Panc1 (cell line): ENCODE measurements around the gene DRD3. TPM values are rescaled to one million over a fixed set of nuclear protein-coding genes. Genes with fewer than 3 reads are reported as not detected.

ENCODE experiments used
- ATAC-seq: fragments of 200-7000 bp; cut with Tn5 transposase; 2 replicates; pipeline ENCODE4 v1.9.1; 2020; ENCODE audit warnings: mild to moderate bottlenecking, moderate library complexity
- BruUV-seq: library from RNA; stranded (reverse); fragments of 400-500 nt; replicated peaks from 2 replicates; lab custom pipeline; 2021; lab: Mats Ljungman, UMichigan
- CTCF ChIA-PET: fragments of 300-600 bp; sonication (Branson Sonifier 250); formaldehyde crosslinking; loops from one replicate; lab custom pipeline; 2022; ENCODE audit warnings: antibody characterized with exemption; lab: Charles Lee
- POLR2A ChIA-PET: fragments of 300-600 bp; sonication (Branson Sonifier 250); formaldehyde crosslinking; loops from one replicate; lab custom pipeline; 2022; ENCODE audit warnings: antibody characterized with exemption; lab: Charles Lee
- DNase-seq: peaks from one replicate; pipeline ENCODE4 v3.0.0-alpha.2; 2010; ENCODE audit warnings: low read depth, low spot score
- H3K27ac ChIP-seq: 2 replicates; pipeline ENCODE4 v1.5.1; 2011; ENCODE audit warnings: mild to moderate bottlenecking, low read length, inconsistent platforms
- H3K27me3 ChIP-seq: fragments of 200-500 bp; sonication (Bioruptor generic); 2 replicates; pipeline ENCODE4 v1.6.0; 2014; ENCODE audit warnings: low read length, inconsistent platforms; ENCODE audit not compliant: control insufficient read depth, insufficient read depth
- H3K36me3 ChIP-seq: fragments of 200-500 bp; sonication (Bioruptor generic); 2 replicates; pipeline ENCODE4 v1.5.1; 2014; ENCODE audit warnings: inconsistent platforms, mild to moderate bottlenecking, low read length, moderate library complexity; ENCODE audit not compliant: control insufficient read depth, insufficient read depth
- H3K4me1 ChIP-seq: 2 replicates; pipeline ENCODE4 v1.5.1; 2011; ENCODE audit warnings: inconsistent platforms, mild to moderate bottlenecking, low read length, moderate library complexity; ENCODE audit not compliant: control insufficient read depth, insufficient read depth
- H3K4me3 ChIP-seq, 2 experiments: 2 replicates each; pipeline ENCODE4 v1.5.1; 2011 to 2012; ENCODE audit warnings: low read depth in 2 of 2, low read length in 2 of 2, mild to moderate bottlenecking in 2 of 2, inconsistent platforms in 1 of 2, moderate library complexity in 1 of 2
- H3K9me3 ChIP-seq: fragments of 200-500 bp; sonication (Bioruptor generic); 2 replicates; pipeline ENCODE4 v1.5.1; 2014; ENCODE audit warnings: low read depth, mild to moderate bottlenecking, inconsistent platforms, low read length, moderate library complexity; ENCODE audit not compliant: control insufficient read depth, insufficient read depth
- POLR2AphosphoS5 ChIP-seq: IDR thresholded peaks from 2 replicates; pipeline ENCODE4 v1.6.1; 2012; ENCODE audit warnings: mild to moderate bottlenecking, low read depth, low read length, moderate library complexity
- SIN3A ChIP-seq: IDR thresholded peaks from 2 replicates; pipeline ENCODE4 v1.6.1; 2012; ENCODE audit warnings: low read depth, mild to moderate bottlenecking, low read length, moderate library complexity, borderline replicate concordance; ENCODE audit not compliant: insufficient read depth
- TCF7L2 ChIP-seq: IDR thresholded peaks from 2 replicates; pipeline ENCODE4 v1.6.1; 2011; ENCODE audit warnings: mild to moderate bottlenecking, low read depth, low read length, inconsistent platforms
- in situ Hi-C: cut with HindIII; loops from 2 replicates; pipeline ENCODE4 v1.10.0; 2016; ENCODE audit warnings: low sequenced_read_pairs, low pct_unique_long_range_greater_than_20kb
- intact Hi-C: fragments of 100-400 bp; cut with micrococcal nuclease; formaldehyde crosslinking; loops from one replicate; pipeline ENCODE4 v1.10.0; 2022; ENCODE audit not compliant: unreplicated experiment
- total RNA-seq: library from RNA; stranded (reverse); gene quantifications from one replicate; pipeline ENCODE4 v1.2.1, GENCODE V29; 2021; ENCODE audit not compliant: unreplicated experiment
- TF ChIP-seq, protein P1 (sequence below): fragments of 450-650 bp; IDR thresholded peaks from 2 replicates; pipeline ENCODE4 v1.5.1; 2017; ENCODE audit warnings: mild to moderate bottlenecking
- TF ChIP-seq, protein P2 (sequence below), 2 experiments: IDR thresholded peaks; 2 replicates each; pipeline ENCODE4 v1.6.1; 2011 to 2012; ENCODE audit warnings: low read depth in 2 of 2, control low read depth in 1 of 2, low read length in 1 of 2, mild to moderate bottlenecking in 1 of 2, moderate library complexity in 1 of 2; ENCODE audit not compliant: insufficient read depth in 1 of 2

DRD3 gene
- total RNA-seq, 1 experiment from 2014 or later, result not detected

- CTCF ChIA-PET, result no interaction called here
- no peaks in the 10 kb centered on the region for H3K4me1 ChIP-seq
- in situ Hi-C loops, result no loop called here
- DNase-seq, result no peak
- POLR2A ChIA-PET, result no interaction called here
- H3K4me3 ChIP-seq, result no peak overlapping the region
- no peak for ATAC-seq
- H3K36me3 ChIP-seq, result no peaks in the 10 kb centered on the region
- TF ChIP-seq, protein P1, sequence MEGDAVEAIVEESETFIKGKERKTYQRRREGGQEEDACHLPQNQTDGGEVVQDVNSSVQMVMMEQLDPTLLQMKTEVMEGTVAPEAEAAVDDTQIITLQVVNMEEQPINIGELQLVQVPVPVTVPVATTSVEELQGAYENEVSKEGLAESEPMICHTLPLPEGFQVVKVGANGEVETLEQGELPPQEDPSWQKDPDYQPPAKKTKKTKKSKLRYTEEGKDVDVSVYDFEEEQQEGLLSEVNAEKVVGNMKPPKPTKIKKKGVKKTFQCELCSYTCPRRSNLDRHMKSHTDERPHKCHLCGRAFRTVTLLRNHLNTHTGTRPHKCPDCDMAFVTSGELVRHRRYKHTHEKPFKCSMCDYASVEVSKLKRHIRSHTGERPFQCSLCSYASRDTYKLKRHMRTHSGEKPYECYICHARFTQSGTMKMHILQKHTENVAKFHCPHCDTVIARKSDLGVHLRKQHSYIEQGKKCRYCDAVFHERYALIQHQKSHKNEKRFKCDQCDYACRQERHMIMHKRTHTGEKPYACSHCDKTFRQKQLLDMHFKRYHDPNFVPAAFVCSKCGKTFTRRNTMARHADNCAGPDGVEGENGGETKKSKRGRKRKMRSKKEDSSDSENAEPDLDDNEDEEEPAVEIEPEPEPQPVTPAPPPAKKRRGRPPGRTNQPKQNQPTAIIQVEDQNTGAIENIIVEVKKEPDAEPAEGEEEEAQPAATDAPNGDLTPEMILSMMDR, result no peak
- no peak for TF ChIP-seq TCF7L2
- TF ChIP-seq, protein P2, sequence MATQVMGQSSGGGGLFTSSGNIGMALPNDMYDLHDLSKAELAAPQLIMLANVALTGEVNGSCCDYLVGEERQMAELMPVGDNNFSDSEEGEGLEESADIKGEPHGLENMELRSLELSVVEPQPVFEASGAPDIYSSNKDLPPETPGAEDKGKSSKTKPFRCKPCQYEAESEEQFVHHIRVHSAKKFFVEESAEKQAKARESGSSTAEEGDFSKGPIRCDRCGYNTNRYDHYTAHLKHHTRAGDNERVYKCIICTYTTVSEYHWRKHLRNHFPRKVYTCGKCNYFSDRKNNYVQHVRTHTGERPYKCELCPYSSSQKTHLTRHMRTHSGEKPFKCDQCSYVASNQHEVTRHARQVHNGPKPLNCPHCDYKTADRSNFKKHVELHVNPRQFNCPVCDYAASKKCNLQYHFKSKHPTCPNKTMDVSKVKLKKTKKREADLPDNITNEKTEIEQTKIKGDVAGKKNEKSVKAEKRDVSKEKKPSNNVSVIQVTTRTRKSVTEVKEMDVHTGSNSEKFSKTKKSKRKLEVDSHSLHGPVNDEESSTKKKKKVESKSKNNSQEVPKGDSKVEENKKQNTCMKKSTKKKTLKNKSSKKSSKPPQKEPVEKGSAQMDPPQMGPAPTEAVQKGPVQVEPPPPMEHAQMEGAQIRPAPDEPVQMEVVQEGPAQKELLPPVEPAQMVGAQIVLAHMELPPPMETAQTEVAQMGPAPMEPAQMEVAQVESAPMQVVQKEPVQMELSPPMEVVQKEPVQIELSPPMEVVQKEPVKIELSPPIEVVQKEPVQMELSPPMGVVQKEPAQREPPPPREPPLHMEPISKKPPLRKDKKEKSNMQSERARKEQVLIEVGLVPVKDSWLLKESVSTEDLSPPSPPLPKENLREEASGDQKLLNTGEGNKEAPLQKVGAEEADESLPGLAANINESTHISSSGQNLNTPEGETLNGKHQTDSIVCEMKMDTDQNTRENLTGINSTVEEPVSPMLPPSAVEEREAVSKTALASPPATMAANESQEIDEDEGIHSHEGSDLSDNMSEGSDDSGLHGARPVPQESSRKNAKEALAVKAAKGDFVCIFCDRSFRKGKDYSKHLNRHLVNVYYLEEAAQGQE (IDR thresholded peaks at IDR 0.05; ENCODE audit: insufficient read depth in 1 of 2, low read depth in 2 of 2, low read length in 1 of 2), result no peak
- H3K9me3 ChIP-seq, result no peaks in the 10 kb centered on the region
- BruUV-seq, result no TSS peak
- intact Hi-C loops, result no loop called here
- peaks cover 5% of the 10 kb centered on the region for H3K27me3 ChIP-seq
- H3K27ac ChIP-seq, result no peak overlapping the region
These were observed 37.5 kb upstream of the DRD3 start for GRCh38 chr3:114216186-114216970.

- no peak for ATAC-seq
- H3K4me3 ChIP-seq, result no peak overlapping the region
These were observed 35.9 kb upstream of the DRD3 start for GRCh38 chr3:114214542-114215341.

More at GRCh38 chr3:114214542-114215341, 35.9 kb upstream of the DRD3 start:
- ChIA-PET POLR2A (no interaction called here), CTCF (no interaction called here)
- no peaks in the 10 kb centered on the region for H3K36me3 ChIP-seq
- H3K27me3 ChIP-seq, result peaks cover 5% of the 10 kb centered on the region
- BruUV-seq, result no TSS peak
- no peak for DNase-seq
- no peak overlapping the region for H3K27ac ChIP-seq
- intact Hi-C loops (no loop called here), in situ Hi-C loops (no loop called here)
- TF ChIP-seq POLR2AphosphoS5, result no peak
- no peak for TF ChIP-seq SIN3A
- TF ChIP-seq, protein P2 (IDR thresholded peaks at IDR 0.05; ENCODE audit: insufficient read depth in 1 of 2, low read depth in 2 of 2, low read length in 1 of 2), result no peak
- no peak for TF ChIP-seq TCF7L2
- TF ChIP-seq, protein P1, result no peak
- no peaks in the 10 kb centered on the region for H3K9me3 ChIP-seq
- no peaks in the 10 kb centered on the region for H3K4me1 ChIP-seq
